HG02678 (cell line): ENCODE measurements around the gene SFMBT2.
A peak's percentile ranks its signal among the peaks of the same experiment; 100 is the strongest.
"Not testable (repeated sequence)": the region's sequence is repeated elsewhere in the genome, so short reads cannot be mapped to it uniquely, and the experiment has no call there.

Source experiments
- ATAC-seq: cut with Tn5 transposase; IDR thresholded peaks from one replicate; pipeline ENCODE4 v1.9.1; 2021; ENCODE audit warnings: mild to moderate bottlenecking, moderate library complexity; ENCODE audit not compliant: unreplicated experiment

The SFMBT2 gene

GRCh38 chr10:7194571-7194970 is 216.3 kb downstream of the SFMBT2 start:
- no peak for ATAC-seq

- ATAC-seq: peak; percentile 24
Measured at GRCh38 chr10:7193369-7193768, 217.5 kb downstream of the SFMBT2 start.

- peak; percentile 49 for ATAC-seq
Measured at GRCh38 chr10:7192831-7193361, 217.9 kb downstream of the SFMBT2 start.

GRCh38 chr10:7192061-7192460 is 218.8 kb downstream of the SFMBT2 start:
- ATAC-seq: no peak

- not testable (repeated sequence) for ATAC-seq
Measured at GRCh38 chr10:7190772-7191171, 220.1 kb downstream of the SFMBT2 start.

GRCh38 chr10:7189909-7190308 is 220.9 kb downstream of the SFMBT2 start:
- ATAC-seq: no peak

GRCh38 chr10:7188456-7189050 is 222.3 kb downstream of the SFMBT2 start:
- no peak for ATAC-seq

GRCh38 chr10:7186387-7187018 is 224.3 kb downstream of the SFMBT2 start:
- no peak for ATAC-seq

GRCh38 chr10:7185367-7185690 is 225.5 kb downstream of the SFMBT2 start:
- ATAC-seq: no peak

- peak; percentile 52 for ATAC-seq
Measured at GRCh38 chr10:7184660-7185366, 226.0 kb downstream of the SFMBT2 start.

GRCh38 chr10:7184116-7184515 is 226.7 kb downstream of the SFMBT2 start:
- not testable (repeated sequence) for ATAC-seq

GRCh38 chr10:7182327-7182726 is 228.5 kb downstream of the SFMBT2 start:
- ATAC-seq: not testable (repeated sequence)

GRCh38 chr10:7181420-7181819 is 229.4 kb downstream of the SFMBT2 start:
- no peak for ATAC-seq

- no peak for ATAC-seq
Measured at GRCh38 chr10:7179536-7179935, 231.3 kb downstream of the SFMBT2 start.

- ATAC-seq: no peak
Measured at GRCh38 chr10:7173948-7174347, 236.9 kb downstream of the SFMBT2 start.

GRCh38 chr10:7171825-7172224 is 239.0 kb downstream of the SFMBT2 start:
- ATAC-seq: no peak

- no peak for ATAC-seq
Measured at GRCh38 chr10:7170626-7171322, 240.1 kb downstream of the SFMBT2 start.

GRCh38 chr10:7168414-7168813 is 242.4 kb downstream of the SFMBT2 start:
- no peak for ATAC-seq

GRCh38 chr10:7165500-7166177 is 245.2 kb downstream of the SFMBT2 start:
- no peak for ATAC-seq

GRCh38 chr10:7164955-7165354 is 245.9 kb downstream of the SFMBT2 start:
- no peak for ATAC-seq

GRCh38 chr10:7162331-7162730 is 248.5 kb downstream of the SFMBT2 start:
- no peak for ATAC-seq
